ENCODE measurements around the gene PSMB3. TPM values are rescaled to one million over a fixed set of nuclear protein-coding genes. Genes with fewer than 3 reads are reported as not detected.
A peak's percentile ranks its signal among the peaks of the same experiment; 100 is the strongest.

PSMB3 gene
- total RNA-seq, 1 experiment from 2014 or later, result 441 TPM

GRCh38 chr17:38745545-38745944 lies 7.0 kb upstream of the PSMB3 start:
- ChIA-PET CTCF (no interaction called here), POLR2A (ENCODE audit: unreplicated experiment) (no interaction called here)
- no peak overlapping the region for H2AFZ ChIP-seq (ENCODE audit: low read length)
- DNase-seq (no peak), ATAC-seq (no peak)
- peaks cover 15% of the 10 kb centered on the region for H3K4me1 ChIP-seq (ENCODE audit: insufficient read depth, low read length)
- H3K9me2 ChIP-seq (replicated peaks; ENCODE audit: low read length), result no peaks in the 10 kb centered on the region
- H3K27ac ChIP-seq (ENCODE audit: low read length), result no peak overlapping the region
- 0 out of 2 replicates have a peak overlapping the region, but pooled peaks have one; percentile 82 for H3K4me2 ChIP-seq (ENCODE audit: low read length)
- TF ChIP-seq, protein P1, sequence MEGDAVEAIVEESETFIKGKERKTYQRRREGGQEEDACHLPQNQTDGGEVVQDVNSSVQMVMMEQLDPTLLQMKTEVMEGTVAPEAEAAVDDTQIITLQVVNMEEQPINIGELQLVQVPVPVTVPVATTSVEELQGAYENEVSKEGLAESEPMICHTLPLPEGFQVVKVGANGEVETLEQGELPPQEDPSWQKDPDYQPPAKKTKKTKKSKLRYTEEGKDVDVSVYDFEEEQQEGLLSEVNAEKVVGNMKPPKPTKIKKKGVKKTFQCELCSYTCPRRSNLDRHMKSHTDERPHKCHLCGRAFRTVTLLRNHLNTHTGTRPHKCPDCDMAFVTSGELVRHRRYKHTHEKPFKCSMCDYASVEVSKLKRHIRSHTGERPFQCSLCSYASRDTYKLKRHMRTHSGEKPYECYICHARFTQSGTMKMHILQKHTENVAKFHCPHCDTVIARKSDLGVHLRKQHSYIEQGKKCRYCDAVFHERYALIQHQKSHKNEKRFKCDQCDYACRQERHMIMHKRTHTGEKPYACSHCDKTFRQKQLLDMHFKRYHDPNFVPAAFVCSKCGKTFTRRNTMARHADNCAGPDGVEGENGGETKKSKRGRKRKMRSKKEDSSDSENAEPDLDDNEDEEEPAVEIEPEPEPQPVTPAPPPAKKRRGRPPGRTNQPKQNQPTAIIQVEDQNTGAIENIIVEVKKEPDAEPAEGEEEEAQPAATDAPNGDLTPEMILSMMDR (conservative IDR thresholded peaks at IDR 0.05; ENCODE audit: low read depth, low read length), result no peak
- TF ChIP-seq EZH2 (IDR thresholded peaks at IDR 0.05; ENCODE audit: low read length, unreplicated experiment) (no peak), EZH2phosphoT487 (IDR thresholded peaks at IDR 0.05; ENCODE audit: borderline replicate concordance, low read length) (no peak)
- H3F3A ChIP-seq (ENCODE audit: low read length, unreplicated experiment), result no peaks in the 10 kb centered on the region
- intact Hi-C loops (cut with micrococcal nuclease), result no loop called here
- H3K9me3 ChIP-seq (ENCODE audit: low read length), result no peaks in the 10 kb centered on the region
- H4K20me1 ChIP-seq (ENCODE audit: low read length), result peaks cover 8% of the 10 kb centered on the region; the same call in 1 of the 2 replicates
- no peaks in the 10 kb centered on the region for H3K27me3 ChIP-seq (ENCODE audit: low read length)
- no peaks in the 10 kb centered on the region for H3K36me3 ChIP-seq (ENCODE audit: low read depth, low read length)
- H3K9ac ChIP-seq (ENCODE audit: low read length), result no peak overlapping the region
- no peak overlapping the region for H3K4me3 ChIP-seq (ENCODE audit: low read length)
- BruUV-seq (replicated peaks), result no TSS peak
- H3K79me2 ChIP-seq (ENCODE audit: low read length), result peaks cover 87% of the 10 kb centered on the region

- peak overlapping the region; percentile 96 for H3K4me3 ChIP-seq (ENCODE audit: low read length)
- no peaks in the 10 kb centered on the region for H3F3A ChIP-seq (ENCODE audit: low read length, unreplicated experiment)
- H3K27me3 ChIP-seq (ENCODE audit: low read length), result no peaks in the 10 kb centered on the region
- ChIA-PET POLR2A (ENCODE audit: unreplicated experiment) (no interaction called here), CTCF (no interaction called here)
- peak overlapping the region; percentile 82 for H3K4me2 ChIP-seq (ENCODE audit: low read length)
- ATAC-seq, result no peak
- no peaks in the 10 kb centered on the region for H3K9me2 ChIP-seq (replicated peaks; ENCODE audit: low read length)
- no TSS peak for BruUV-seq (replicated peaks)
- no peak for DNase-seq
- no peaks in the 10 kb centered on the region for H3K9me3 ChIP-seq (ENCODE audit: low read length)
- no peak overlapping the region for H2AFZ ChIP-seq (ENCODE audit: low read length)
- peaks cover 82% of the 10 kb centered on the region for H3K79me2 ChIP-seq (ENCODE audit: low read length)
- H4K20me1 ChIP-seq (ENCODE audit: low read length), result 0 out of 2 replicates have a peak, but pooled peaks cover 6% of the 10 kb centered on the region
- H3K27ac ChIP-seq (ENCODE audit: low read length), result no peak overlapping the region
- no peaks in the 10 kb centered on the region for H3K36me3 ChIP-seq (ENCODE audit: low read depth, low read length)
- H3K9ac ChIP-seq (ENCODE audit: low read length), result peak overlapping the region; percentile 69; the same call in 1 of the 2 replicates
- TF ChIP-seq, protein P1 (conservative IDR thresholded peaks at IDR 0.05; ENCODE audit: low read depth, low read length), result no peak
- TF ChIP-seq EZH2 (IDR thresholded peaks at IDR 0.05; ENCODE audit: low read length, unreplicated experiment) (no peak), EZH2phosphoT487 (IDR thresholded peaks at IDR 0.05; ENCODE audit: borderline replicate concordance, low read length) (no peak)
- intact Hi-C loops (cut with micrococcal nuclease), result no loop called here
- H3K4me1 ChIP-seq (ENCODE audit: insufficient read depth, low read length), result peaks cover 18% of the 10 kb centered on the region
These were observed 6.3 kb upstream of the PSMB3 start for GRCh38 chr17:38746004-38746848.

Data from PC-3 (cell line).